Breast epithelium (tissue), 3 donors: ENCODE results near the gene SIRT3.

ENCODE experiments used
- CTCF ChIP-seq, 3 donors: fragments of 450-650 bp; IDR thresholded peaks; one replicate each; pipeline ENCODE4 v1.5.1; 2016 to 2017; ENCODE audit warnings: antibody characterized with exemption in 3 of 3, mild to moderate bottlenecking in 3 of 3, moderate library complexity in 3 of 3
- POLR2A ChIP-seq: fragments of 450-650 bp; IDR thresholded peaks from one replicate; pipeline ENCODE4 v1.6.1; 2016; ENCODE audit warnings: antibody characterized with exemption, mild to moderate bottlenecking, moderate library complexity
- POLR2AphosphoS5 ChIP-seq, 3 donors: sonication (generic); formaldehyde crosslinking; IDR thresholded peaks; one replicate each; pipeline ENCODE4 v1.6.1; 2017; ENCODE audit warnings: antibody characterized with exemption in 3 of 3

GRCh38 chr11:199004-199581, 37.0 kb downstream of the SIRT3 start:
- no peak for TF ChIP-seq CTCF (IDR thresholded peaks at IDR 0.05)
- TF ChIP-seq POLR2AphosphoS5 (IDR thresholded peaks at IDR 0.05) = no peak
- TF ChIP-seq POLR2A = no peak
